HCT116 (cell line): ENCODE measurements around the gene UBE2E3. TPM values are rescaled to one million over a fixed set of nuclear protein-coding genes. Genes with fewer than 3 reads are reported as not detected.

ENCODE experiments used
- ATAC-seq: fragments of 200-7000 bp; cut with Tn5 transposase; 2 replicates; pipeline ENCODE4 v1.9.1; 2020; ENCODE audit warnings: mild to moderate bottlenecking, moderate library complexity
- BruUV-seq: library from RNA; stranded (reverse); fragments of 400-500 nt; replicated peaks from 2 replicates; lab custom pipeline; 2021; lab: Mats Ljungman, UMichigan
- CTCF ChIA-PET: fragments of 300-600 bp; sonication (Branson Sonifier 250); formaldehyde crosslinking; loops from one replicate; lab custom pipeline; 2021; ENCODE audit warnings: antibody characterized with exemption; lab: Charles Lee
- POLR2A ChIA-PET: fragments of 300-600, 350-600 bp; sonication (Branson Sonifier 250); formaldehyde crosslinking; loops from one replicate; lab custom pipeline; 2021; ENCODE audit warnings: antibody characterized with exemption; lab: Charles Lee
- RAD21 ChIA-PET, 2 experiments: fragments of 300-600 bp; sonication (Branson Sonifier 250); formaldehyde crosslinking; loops; one replicate each; lab custom pipeline; 2023; ENCODE audit warnings: low total read pairs in 2 of 2; ENCODE audit not compliant: uncharacterized antibody in 2 of 2, unreplicated experiment in 2 of 2, low non-redundant PET in 1 of 2; lab: Charles Lee
- DNase-seq: peaks from one replicate; pipeline ENCODE4 v3.0.0-alpha.2; 2010; ENCODE audit warnings: low read depth, low spot score
- H2AFZ ChIP-seq: fragments of 200-600 bp; shearing (Covaris generic), sonication (generic); 2 replicates; pipeline ENCODE4 v1.6.1; 2017; ENCODE audit warnings: low read depth, mixed run types, mixed read lengths, antibody characterized with exemption, low read length; ENCODE audit not compliant: poor library complexity, severe bottlenecking
- H3K27ac ChIP-seq: 2 replicates; pipeline ENCODE4 v1.5.1; 2012; ENCODE audit warnings: low read depth, low read length
- H3K27me3 ChIP-seq: fragments of 200-600 bp; sonication (generic); 2 replicates; pipeline ENCODE4 v1.6.1; 2016; ENCODE audit warnings: mixed run types, low read length, mixed read lengths; ENCODE audit not compliant: insufficient read depth
- H3K36me3 ChIP-seq, 2 experiments: fragments of 200-500 bp in 1 of 2; fragments of 200-600 bp in 1 of 2; sonication (Bioruptor generic) in 1 of 2; sonication (generic) in 1 of 2; 2 replicates each; pipeline versions ENCODE4 v1.5.1 to v1.6.1; 2014 to 2016; ENCODE audit warnings: low read length in 2 of 2, inconsistent platforms in 1 of 2, mixed read lengths in 1 of 2, mixed run types in 1 of 2; ENCODE audit not compliant: insufficient read depth in 2 of 2, control insufficient read depth in 1 of 2
- H3K4me1 ChIP-seq, 2 experiments: fragments of 200-600 bp in 1 of 2; sonication (generic) in 1 of 2; 2 replicates each; pipeline versions ENCODE4 v1.5.1 to v1.6.1; 2012 to 2017; ENCODE audit warnings: low read length in 2 of 2, inconsistent platforms in 1 of 2, mild to moderate bottlenecking in 1 of 2, mixed read lengths in 1 of 2, mixed run types in 1 of 2, moderate library complexity in 1 of 2; ENCODE audit not compliant: insufficient read depth in 2 of 2, control insufficient read depth in 1 of 2
- H3K4me2 ChIP-seq: fragments of 200-600 bp; sonication (generic); 2 replicates; pipeline ENCODE4 v1.6.1; 2017; ENCODE audit warnings: mixed run types, low read length, mixed read lengths
- H3K4me3 ChIP-seq, 2 experiments: fragments of 200-600 bp in 1 of 2; sonication (generic) in 1 of 2; replicated peaks in 1 of 2; 2 replicates each; pipeline ENCODE4 v1.5.1; 2011 to 2016; ENCODE audit warnings: low read length in 2 of 2, control low read depth in 1 of 2, low read depth in 1 of 2, mild to moderate bottlenecking in 1 of 2, mixed read lengths in 1 of 2, mixed run types in 1 of 2
- H3K79me2 ChIP-seq: fragments of 200-600 bp; sonication (generic); 2 replicates; pipeline ENCODE4 v1.6.1; 2017; ENCODE audit warnings: mild to moderate bottlenecking, mixed run types, low read length, moderate library complexity, mixed read lengths; ENCODE audit not compliant: insufficient read depth
- H3K9ac ChIP-seq: fragments of 200-600 bp; sonication (generic); 2 replicates; pipeline ENCODE4 v1.6.1; 2016; ENCODE audit warnings: low read length, mixed read lengths
- H3K9me2 ChIP-seq: fragments of 200-600 bp; sonication (generic), shearing (Covaris generic); 2 replicates; pipeline ENCODE4 v1.6.1; 2017; ENCODE audit warnings: mixed run types, mild to moderate bottlenecking, moderate library complexity; ENCODE audit not compliant: insufficient read depth
- H3K9me3 ChIP-seq, 2 experiments: fragments of 200-500 bp in 1 of 2; fragments of 200-600 bp in 1 of 2; sonication (Bioruptor generic) in 1 of 2; sonication (generic) in 1 of 2; 2 replicates each; pipeline ENCODE4 v1.6.1; 2014 to 2017; ENCODE audit warnings: low read length in 2 of 2, mixed read lengths in 2 of 2, inconsistent platforms in 1 of 2, low read depth in 1 of 2, mild to moderate bottlenecking in 1 of 2, mixed run types in 1 of 2, moderate library complexity in 1 of 2; ENCODE audit not compliant: control insufficient read depth in 1 of 2, insufficient read depth in 1 of 2
- H4K20me1 ChIP-seq: fragments of 200-600 bp; sonication (generic), shearing (Covaris generic); 2 replicates; pipeline ENCODE4 v1.6.1; 2017; ENCODE audit warnings: mixed run types, mild to moderate bottlenecking, moderate library complexity; ENCODE audit not compliant: insufficient read depth
- ATF3 ChIP-seq: IDR thresholded peaks from 2 replicates; pipeline ENCODE4 v1.6.1; 2012
- CEBPB ChIP-seq: IDR thresholded peaks from 2 replicates; pipeline ENCODE4 v1.6.1; 2012; ENCODE audit warnings: low read depth
- CTCF ChIP-seq, 3 experiments: fragments of 200-600 bp in 1 of 3; sonication (generic) in 1 of 3; IDR thresholded peaks in 2 of 3; conservative IDR thresholded peaks in 1 of 3; 2 replicates each; pipeline ENCODE4 v1.5.1; 2012 to 2017; ENCODE audit warnings: low read depth in 2 of 3, low read length in 2 of 3, antibody characterized with exemption in 1 of 3, borderline replicate concordance in 1 of 3, control low read depth in 1 of 3, mild to moderate bottlenecking in 1 of 3, mixed read lengths in 1 of 3, mixed run types in 1 of 3, moderate library complexity in 1 of 3; ENCODE audit not compliant: insufficient read depth in 1 of 3
- EGR1 ChIP-seq: IDR thresholded peaks from 2 replicates; pipeline ENCODE4 v1.6.1; 2012; ENCODE audit warnings: low read depth
- ELF1 ChIP-seq: IDR thresholded peaks from 2 replicates; pipeline ENCODE4 v1.6.1; 2012; ENCODE audit warnings: low read depth, borderline replicate concordance
- EZH2 ChIP-seq: fragments of 200-600 bp; sonication (generic); IDR thresholded peaks from 2 replicates; pipeline ENCODE4 v1.6.1; 2017; ENCODE audit warnings: antibody characterized with exemption, mixed run types
- FOSL1 ChIP-seq: IDR thresholded peaks from 2 replicates; pipeline ENCODE4 v1.6.1; 2012; ENCODE audit warnings: low read depth
- JUND ChIP-seq: IDR thresholded peaks from 2 replicates; pipeline ENCODE4 v1.6.1; 2012
- MAX ChIP-seq: IDR thresholded peaks from 2 replicates; pipeline ENCODE4 v1.6.1; 2012
- POLR2A ChIP-seq: IDR thresholded peaks from 2 replicates; pipeline ENCODE4 v1.7.0; 2011; ENCODE audit warnings: borderline replicate concordance; ENCODE audit not compliant: insufficient read depth, insufficient read length; ENCODE audit errors: extremely low read depth
- POLR2AphosphoS5 ChIP-seq: IDR thresholded peaks from 2 replicates; pipeline ENCODE4 v1.6.1; 2011; ENCODE audit warnings: mild to moderate bottlenecking, low read depth, low read length, moderate library complexity
- SP1 ChIP-seq: IDR thresholded peaks from 2 replicates; pipeline ENCODE4 v1.6.1; 2012; ENCODE audit warnings: low read depth
- SRF ChIP-seq: IDR thresholded peaks from 2 replicates; pipeline ENCODE4 v1.6.1; 2012; ENCODE audit warnings: low read depth
- ZBTB33 ChIP-seq: IDR thresholded peaks from 2 replicates; pipeline ENCODE4 v1.6.1; 2011; ENCODE audit warnings: mild to moderate bottlenecking, low read length, moderate library complexity; ENCODE audit not compliant: insufficient replicate concordance; ENCODE audit errors: extremely low read depth
- ZFX ChIP-seq: fragments of 450-650 bp; IDR thresholded peaks from 2 replicates; pipeline ENCODE4 v1.6.1; 2017
- ZNF274 ChIP-seq: fragments of 200-500 bp; sonication (Bioruptor generic); IDR thresholded peaks from 2 replicates; pipeline ENCODE4 v1.6.1; 2014; ENCODE audit warnings: mild to moderate bottlenecking, low read depth, low read length, inconsistent platforms
- intact Hi-C: fragments of 100-400 bp; cut with micrococcal nuclease; formaldehyde crosslinking; loops from 2 replicates; pipeline ENCODE4 v1.10.0; 2022
- total RNA-seq: library from RNA; stranded (reverse); gene quantifications from one replicate; pipeline ENCODE4 v1.2.1, GENCODE V29; 2021; ENCODE audit not compliant: unreplicated experiment

Gene UBE2E3
- total RNA-seq, 1 experiment from 2014 or later, result 64.2 TPM

GRCh38 chr2:181095486-181095885, 115.1 kb downstream of the UBE2E3 start:
- intact Hi-C loops, result no loop called here
- Histone ChIP-seq H3K9me3 (no peaks in the 10 kb centered on the region), H3K4me2 (no peak overlapping the region), H3K36me3 (no peaks in the 10 kb centered on the region), H3K27ac (no peak overlapping the region), H3K4me1 (no peaks in the 10 kb centered on the region), H3K27me3 (no peaks in the 10 kb centered on the region), H3K9me2 (no peaks in the 10 kb centered on the region), H3K79me2 (no peaks in the 10 kb centered on the region), H4K20me1 (no peaks in the 10 kb centered on the region), H3K9ac (no peak overlapping the region), H3K4me3 (no peak overlapping the region), H2AFZ (no peak overlapping the region)
- POLR2A ChIA-PET, result no interaction called here
- no peak for ATAC-seq
- TF ChIP-seq MAX (no peak), CTCF (IDR thresholded peaks at IDR 0.05 in 2 of 3, conservative IDR thresholded peaks at IDR 0.05 in 1 of 3; ENCODE audit: borderline replicate concordance in 1 of 3, insufficient read depth in 1 of 3, low read depth in 2 of 3, low read length in 2 of 3) (no peak), EZH2 (no peak), FOSL1 (no peak), ZNF274 (no peak), ZFX (no peak), SP1 (no peak), ZBTB33 (no peak), POLR2AphosphoS5 (no peak), CEBPB (no peak), SRF (no peak), JUND (no peak), ELF1 (no peak), EGR1 (no peak), POLR2A (no peak), ATF3 (no peak)
- no peak for DNase-seq
- RAD21 ChIA-PET, result interaction anchor here in 1 of 2 experiments (0.7 kb wide), 1 partner anchor 570 kb away, joined by 3 read pairs; no protein-coding TSS in a partner anchor
- CTCF ChIA-PET, result no interaction called here
- no TSS peak for BruUV-seq
